ENCODE results near the gene KCNC3.
A peak's percentile ranks its signal among the peaks of the same experiment; 100 is the strongest.

KCNC3 gene

DNA sequence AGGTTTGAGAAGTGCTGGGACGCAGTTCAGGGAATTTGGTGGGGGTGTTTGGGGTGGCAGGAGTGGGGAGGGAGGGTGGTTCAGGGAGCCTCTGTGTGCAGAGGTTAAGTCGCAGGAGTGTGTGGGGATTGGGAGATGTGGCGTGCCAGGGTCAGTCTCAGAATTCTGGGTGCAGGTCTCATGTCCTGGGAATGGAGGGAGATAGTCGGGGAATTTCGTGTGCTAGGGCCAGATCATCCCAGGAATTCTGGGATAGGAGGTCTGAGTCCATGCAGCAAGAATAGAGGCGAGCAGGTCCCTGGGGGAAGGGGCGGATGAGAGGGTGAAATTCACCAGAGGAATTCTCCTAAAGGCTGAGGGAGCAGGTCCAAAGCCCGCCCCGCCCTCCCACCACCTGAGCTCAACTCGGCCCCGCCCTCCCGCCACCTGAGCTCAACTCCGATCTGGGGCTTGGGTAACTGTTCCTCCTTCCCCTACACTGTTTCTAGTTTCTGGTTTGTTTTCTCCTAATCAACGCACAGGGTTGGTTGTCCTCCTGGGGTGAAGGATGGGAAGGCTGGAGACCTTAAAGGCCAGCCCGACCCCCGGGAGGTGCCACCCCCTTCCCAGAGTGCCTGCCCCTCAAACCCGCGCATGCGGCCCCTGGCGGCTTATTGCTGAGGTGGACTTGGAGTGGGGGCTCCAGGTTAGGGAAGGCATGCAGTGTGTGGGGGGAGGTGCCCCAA lies 15.2 kb downstream of the KCNC3 start:
- peaks cover 9% of the 10 kb centered on the region for H3K4me1 ChIP-seq (ENCODE audit: control insufficient read depth, low read depth, low read length)
- no peaks in the 10 kb centered on the region for H3K36me3 ChIP-seq (ENCODE audit: control insufficient read depth, low read depth, low read length)
- H3K27me3 ChIP-seq (ENCODE audit: control insufficient read depth, insufficient read depth, low read length), result peaks cover 10% of the 10 kb centered on the region
- H3K27ac ChIP-seq (ENCODE audit: low read length), result no peak overlapping the region
- peak overlapping the region; percentile 66 for H3K9ac ChIP-seq (ENCODE audit: low read length)
- no peaks in the 10 kb centered on the region for H3K9me3 ChIP-seq (ENCODE audit: control insufficient read depth, low read depth, low read length)
- peak overlapping the region; percentile 61 for H3K4me3 ChIP-seq (ENCODE audit: low read length)

DNA sequence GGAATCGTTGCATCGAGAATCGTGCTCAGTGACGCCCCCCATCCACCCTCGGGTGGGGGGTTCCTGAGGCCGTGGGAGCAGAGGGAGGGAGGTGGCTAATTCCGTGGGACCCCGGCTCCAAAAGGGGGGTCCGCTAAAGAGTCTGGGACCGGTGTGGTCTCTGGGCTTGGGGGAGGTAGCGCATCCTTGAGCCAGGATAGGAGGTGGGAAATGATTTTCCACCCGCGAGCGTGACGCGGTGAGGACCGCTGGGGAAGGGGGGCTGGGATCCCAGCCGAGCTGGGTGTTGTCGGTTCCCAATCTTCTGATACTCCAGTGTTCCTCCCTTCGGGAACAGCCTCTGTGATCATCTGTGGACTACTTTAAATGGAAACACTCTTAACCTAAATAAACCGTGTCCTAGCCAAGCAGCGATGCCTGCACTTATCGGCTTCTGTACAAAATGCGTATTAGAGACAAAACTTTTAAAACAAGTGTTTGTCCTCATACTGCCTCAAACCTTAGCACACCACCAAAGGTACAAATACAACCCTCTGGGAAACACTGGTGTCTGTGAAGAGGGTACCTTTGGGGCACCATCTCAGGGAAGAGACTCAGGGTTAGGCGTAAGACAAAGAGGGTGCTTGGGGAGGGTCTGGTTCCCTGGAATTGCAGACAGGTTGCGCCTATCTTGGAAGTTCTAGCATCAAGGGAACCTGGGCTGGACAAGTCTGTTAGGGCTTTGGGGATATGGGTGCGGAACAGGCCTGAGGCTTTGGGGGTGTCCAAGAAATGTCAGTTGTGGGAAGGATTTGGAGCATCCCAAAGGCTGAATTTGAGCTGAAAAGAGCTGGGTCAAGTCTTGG lies 16.0 kb downstream of the KCNC3 start:
- Histone ChIP-seq H3K27me3 (ENCODE audit: control insufficient read depth, insufficient read depth, low read length) (peaks cover 18% of the 10 kb centered on the region), H3K9me3 (ENCODE audit: control insufficient read depth, low read depth, low read length) (no peaks in the 10 kb centered on the region), H3K27ac (ENCODE audit: low read length) (no peak overlapping the region), H3K36me3 (ENCODE audit: control insufficient read depth, low read depth, low read length) (no peaks in the 10 kb centered on the region), H3K4me3 (ENCODE audit: low read length) (peak overlapping the region; percentile 61), H3K9ac (ENCODE audit: low read length) (peak overlapping the region; percentile 24), H3K4me1 (ENCODE audit: control insufficient read depth, low read depth, low read length) (peaks cover 9% of the 10 kb centered on the region)

DNA sequence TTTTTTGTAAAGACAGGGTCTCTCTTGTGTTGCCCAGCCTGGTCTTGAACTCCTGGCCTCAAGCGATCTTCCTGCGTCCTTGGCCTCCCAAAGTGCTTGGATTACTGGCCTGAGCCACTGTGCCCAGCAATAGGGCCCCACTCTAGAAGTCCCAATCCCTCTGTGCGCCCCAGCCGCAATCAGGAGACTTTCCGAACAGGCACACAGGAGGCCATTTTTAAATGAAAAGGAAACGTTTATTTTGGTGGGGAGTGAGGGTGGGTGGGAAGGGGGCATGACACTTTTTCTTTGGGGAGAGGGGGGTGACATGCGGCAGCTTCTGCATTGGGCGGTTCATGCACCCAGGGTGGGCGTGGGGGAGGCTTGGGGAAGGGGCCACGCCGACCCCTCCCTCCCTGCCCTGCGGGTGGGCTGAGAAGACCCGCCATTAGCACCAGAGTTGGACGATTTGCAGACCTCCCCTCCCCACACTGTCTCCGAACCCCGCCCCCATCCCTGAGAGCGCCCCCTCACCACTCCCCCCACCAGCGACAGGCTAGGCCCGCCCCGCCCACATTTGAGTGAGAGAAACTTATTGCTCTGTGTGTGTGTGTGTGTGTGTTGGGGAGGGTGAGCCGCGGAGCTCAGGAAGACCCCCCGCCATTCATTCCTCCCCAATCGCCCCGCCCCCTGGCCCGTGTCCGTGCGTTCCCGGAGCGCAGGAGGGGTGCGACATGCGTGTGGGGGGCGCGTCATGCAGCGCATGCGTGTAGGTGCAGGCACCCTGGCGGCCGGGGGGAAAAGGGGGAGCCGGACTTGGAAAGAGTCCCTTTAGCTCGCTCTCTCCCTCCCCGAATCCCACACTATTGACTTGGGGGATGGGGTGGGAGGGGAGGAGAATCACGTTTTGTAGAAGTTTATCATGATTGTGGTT lies 17.2 kb downstream of the KCNC3 start:
- Histone ChIP-seq H3K4me1 (ENCODE audit: control insufficient read depth, low read depth, low read length) (peaks cover 9% of the 10 kb centered on the region), H3K27ac (ENCODE audit: low read length) (no peak overlapping the region), H3K4me3 (ENCODE audit: low read length) (peak overlapping the region; percentile 61), H3K9ac (ENCODE audit: low read length) (peak overlapping the region; percentile 51), H3K36me3 (ENCODE audit: control insufficient read depth, low read depth, low read length) (no peaks in the 10 kb centered on the region), H3K27me3 (ENCODE audit: control insufficient read depth, insufficient read depth, low read length) (peaks cover 24% of the 10 kb centered on the region), H3K9me3 (ENCODE audit: control insufficient read depth, low read depth, low read length) (no peaks in the 10 kb centered on the region)

DNA sequence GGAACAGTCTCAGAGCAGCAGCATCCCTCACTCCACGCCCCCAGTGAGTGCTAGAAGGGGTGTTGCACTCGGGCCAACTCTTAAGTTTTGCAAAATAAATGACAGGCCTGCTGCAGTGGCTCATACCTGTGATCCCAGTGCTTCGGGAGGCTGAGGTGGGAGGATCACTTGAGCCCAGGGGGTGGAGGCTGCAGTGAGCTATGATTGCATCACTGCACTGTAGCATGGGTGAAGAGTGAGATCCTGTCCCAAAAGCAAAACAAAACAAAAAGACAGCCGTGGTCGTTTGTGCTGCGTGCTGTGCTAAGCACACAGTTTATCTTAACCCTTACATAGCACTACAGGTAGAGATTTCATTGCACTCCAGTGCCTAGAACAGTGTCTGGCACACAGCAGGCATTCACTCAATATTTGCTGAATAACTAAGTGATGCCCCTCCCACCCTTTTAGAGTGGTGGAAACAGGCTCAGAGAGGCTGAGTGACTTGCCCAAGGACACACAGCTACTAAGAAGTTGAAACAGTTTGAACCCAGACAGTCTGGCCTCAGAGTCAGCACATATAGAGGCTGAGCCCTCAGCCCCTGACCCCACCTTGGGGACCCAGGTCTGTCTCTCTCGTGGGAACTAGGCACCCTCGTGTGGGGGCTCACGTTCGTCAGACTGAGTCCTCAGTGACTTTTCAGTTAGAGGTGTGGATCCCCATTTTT lies 18.3 kb downstream of the KCNC3 start:
- H3K9me3 ChIP-seq (ENCODE audit: control insufficient read depth, low read depth, low read length), result no peaks in the 10 kb centered on the region
- no peaks in the 10 kb centered on the region for H3K36me3 ChIP-seq (ENCODE audit: control insufficient read depth, low read depth, low read length)
- no peak overlapping the region for H3K27ac ChIP-seq (ENCODE audit: low read length)
- H3K9ac ChIP-seq (ENCODE audit: low read length), result no peak overlapping the region
- no peak overlapping the region for H3K4me3 ChIP-seq (ENCODE audit: low read length)
- H3K27me3 ChIP-seq (ENCODE audit: control insufficient read depth, insufficient read depth, low read length), result peaks cover 24% of the 10 kb centered on the region
- peaks cover 9% of the 10 kb centered on the region for H3K4me1 ChIP-seq (ENCODE audit: control insufficient read depth, low read depth, low read length)

DNA sequence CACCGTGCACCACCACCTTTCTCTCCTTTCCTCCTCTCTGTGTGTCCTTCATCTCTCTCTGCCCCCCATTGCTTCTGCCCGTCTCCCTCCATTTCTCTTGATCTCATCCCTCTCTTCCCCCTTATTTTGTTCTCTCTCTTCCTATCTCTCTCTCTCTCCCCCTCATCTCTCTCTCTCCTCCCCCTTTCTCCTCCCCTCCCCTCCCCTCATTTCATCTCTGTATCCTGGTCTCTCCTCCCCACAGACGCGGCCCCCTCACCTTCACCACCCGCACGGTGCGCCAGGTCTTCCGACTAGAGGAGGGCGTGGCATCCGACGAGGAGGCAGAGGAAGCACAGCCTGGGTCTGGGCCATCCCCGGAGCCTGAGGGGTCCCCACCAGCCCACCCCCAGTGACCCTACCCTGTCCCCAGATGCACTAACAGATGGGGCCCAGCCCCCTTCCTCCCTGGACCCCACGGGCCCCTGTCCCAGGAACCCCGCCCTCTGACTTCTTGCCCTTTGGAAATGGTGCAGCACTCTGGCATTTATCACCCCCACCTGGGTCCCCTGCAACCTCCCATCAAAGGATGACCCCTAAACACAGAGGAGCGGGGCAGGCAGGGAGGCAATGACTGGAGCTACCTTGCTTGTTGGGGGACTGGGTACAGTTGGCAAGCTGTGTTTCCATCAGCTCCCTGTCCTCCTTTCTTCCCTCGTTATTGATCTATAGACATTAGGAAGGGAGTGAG lies 19.6 kb downstream of the KCNC3 start:
- no peak overlapping the region for H3K4me3 ChIP-seq (ENCODE audit: low read length)
- no peaks in the 10 kb centered on the region for H3K9me3 ChIP-seq (ENCODE audit: control insufficient read depth, low read depth, low read length)
- no peak overlapping the region for H3K9ac ChIP-seq (ENCODE audit: low read length)
- H3K27me3 ChIP-seq (ENCODE audit: control insufficient read depth, insufficient read depth, low read length), result peaks cover 24% of the 10 kb centered on the region
- H3K36me3 ChIP-seq (ENCODE audit: control insufficient read depth, low read depth, low read length), result no peaks in the 10 kb centered on the region
- peaks cover 9% of the 10 kb centered on the region for H3K4me1 ChIP-seq (ENCODE audit: control insufficient read depth, low read depth, low read length)
- H3K27ac ChIP-seq (ENCODE audit: low read length), result no peak overlapping the region

DNA sequence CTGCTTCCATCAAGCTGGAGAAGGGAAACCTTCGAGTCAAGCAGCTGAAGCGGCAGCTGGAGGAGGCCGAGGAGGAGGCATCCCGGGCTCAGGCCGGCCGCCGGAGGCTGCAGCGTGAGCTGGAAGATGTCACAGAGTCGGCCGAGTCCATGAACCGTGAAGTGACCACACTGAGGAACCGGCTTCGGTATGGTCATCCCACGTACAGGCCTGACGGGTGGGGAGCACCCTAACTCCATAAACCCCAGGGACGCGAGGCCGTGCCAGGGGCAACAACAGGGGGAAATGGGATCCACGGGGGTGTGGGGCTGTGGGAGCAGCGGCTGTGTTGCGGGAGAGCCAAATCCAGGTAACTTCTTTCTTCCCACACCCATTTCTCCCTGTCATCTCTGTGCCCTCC lies 20.2 kb downstream of the KCNC3 start:
- Histone ChIP-seq H3K9me3 (ENCODE audit: control insufficient read depth, low read depth, low read length) (no peaks in the 10 kb centered on the region), H3K27me3 (ENCODE audit: control insufficient read depth, insufficient read depth, low read length) (peaks cover 24% of the 10 kb centered on the region), H3K9ac (ENCODE audit: low read length) (no peak overlapping the region), H3K36me3 (ENCODE audit: control insufficient read depth, low read depth, low read length) (no peaks in the 10 kb centered on the region), H3K27ac (ENCODE audit: low read length) (no peak overlapping the region), H3K4me1 (ENCODE audit: control insufficient read depth, low read depth, low read length) (peaks cover 9% of the 10 kb centered on the region), H3K4me3 (ENCODE audit: low read length) (no peak overlapping the region)

DNA sequence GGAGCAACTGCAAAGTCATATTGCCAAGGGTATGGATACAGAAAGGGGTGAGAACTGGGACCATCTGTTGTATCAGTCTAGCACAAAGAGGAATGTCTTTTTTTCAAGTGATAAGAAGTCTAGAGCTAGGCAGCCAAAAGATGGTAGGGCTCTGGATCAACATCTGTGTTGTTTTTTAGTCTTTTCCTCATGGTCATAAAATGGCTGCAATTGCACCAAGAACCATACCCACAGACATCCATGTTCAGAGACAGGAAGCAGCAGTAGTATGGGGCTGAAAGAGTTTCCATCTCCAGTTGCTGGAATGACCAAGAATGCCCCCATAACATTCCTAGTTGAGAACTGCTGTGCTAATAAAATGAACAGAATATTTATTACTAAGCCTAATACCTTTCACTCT lies 25.6 kb downstream of the KCNC3 start:
- H3K4me3 ChIP-seq (ENCODE audit: low read length), result no peak overlapping the region
- no peaks in the 10 kb centered on the region for H3K9me3 ChIP-seq (ENCODE audit: control insufficient read depth, low read depth, low read length)
- peaks cover 10% of the 10 kb centered on the region for H3K27me3 ChIP-seq (ENCODE audit: control insufficient read depth, insufficient read depth, low read length)
- no peaks in the 10 kb centered on the region for H3K36me3 ChIP-seq (ENCODE audit: control insufficient read depth, low read depth, low read length)
- H3K27ac ChIP-seq (ENCODE audit: low read length), result no peak overlapping the region
- no peak overlapping the region for H3K9ac ChIP-seq (ENCODE audit: low read length)
- no peaks in the 10 kb centered on the region for H3K4me1 ChIP-seq (ENCODE audit: control insufficient read depth, low read depth, low read length)

DNA sequence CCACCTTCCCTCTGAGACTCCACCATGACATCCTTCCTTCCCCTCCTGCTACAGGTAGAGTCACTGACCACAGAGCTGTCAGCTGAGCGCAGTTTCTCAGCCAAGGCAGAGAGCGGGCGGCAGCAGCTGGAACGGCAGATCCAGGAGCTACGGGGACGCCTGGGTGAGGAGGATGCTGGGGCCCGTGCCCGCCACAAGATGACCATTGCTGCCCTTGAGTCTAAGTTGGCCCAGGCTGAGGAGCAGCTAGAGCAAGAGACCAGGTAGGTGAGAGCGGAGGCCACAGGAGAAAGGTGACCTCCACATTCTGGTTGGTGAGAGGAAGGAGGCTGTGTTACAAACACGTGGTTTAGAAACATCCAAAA lies 27.6 kb downstream of the KCNC3 start:
- Histone ChIP-seq H3K9me3 (ENCODE audit: control insufficient read depth, low read depth, low read length) (no peaks in the 10 kb centered on the region), H3K27ac (ENCODE audit: low read length) (no peak overlapping the region), H3K36me3 (ENCODE audit: control insufficient read depth, low read depth, low read length) (peaks cover 3% of the 10 kb centered on the region), H3K27me3 (ENCODE audit: control insufficient read depth, insufficient read depth, low read length) (no peaks in the 10 kb centered on the region), H3K4me3 (ENCODE audit: low read length) (no peak overlapping the region), H3K9ac (ENCODE audit: low read length) (no peak overlapping the region), H3K4me1 (ENCODE audit: control insufficient read depth, low read depth, low read length) (no peaks in the 10 kb centered on the region)

DNA sequence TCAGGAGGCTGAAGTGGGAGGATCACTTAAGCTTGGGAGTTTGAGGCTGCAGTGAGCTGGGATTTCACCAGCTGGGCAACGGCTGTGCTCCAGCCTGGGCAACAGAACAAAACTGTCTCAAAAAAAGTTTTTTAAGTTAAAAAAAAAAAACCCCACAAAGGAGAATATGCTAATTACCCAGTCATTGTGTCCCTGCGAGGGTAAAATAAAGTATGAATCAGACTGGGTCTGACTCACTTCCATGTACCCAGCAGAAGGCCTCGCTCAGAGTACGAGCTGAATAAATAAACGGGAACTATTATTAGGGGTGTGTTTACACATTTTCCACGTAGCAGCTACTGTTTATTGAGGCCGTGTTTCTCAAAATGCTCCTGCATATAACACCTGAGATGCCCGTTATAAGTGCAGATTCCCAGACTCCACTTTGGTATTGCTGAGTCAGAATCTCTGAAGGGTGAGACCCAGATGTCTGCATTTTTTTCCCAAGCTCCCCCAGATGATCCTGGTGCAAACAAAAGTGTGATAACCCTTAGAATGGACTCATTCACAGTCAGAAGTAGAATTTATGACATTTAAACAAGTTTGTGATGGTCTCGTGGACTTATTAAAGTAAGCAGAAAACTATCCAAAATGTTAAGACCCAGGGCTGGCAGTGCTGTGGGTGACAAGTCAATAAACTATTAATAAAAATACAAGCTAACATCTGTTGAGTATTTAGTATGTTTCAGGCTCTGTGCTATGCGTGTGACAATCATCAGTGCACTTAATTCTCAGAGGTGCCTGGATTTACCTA lies 28.2 kb downstream of the KCNC3 start:
- peaks cover 3% of the 10 kb centered on the region for H3K36me3 ChIP-seq (ENCODE audit: control insufficient read depth, low read depth, low read length)
- H3K27me3 ChIP-seq (ENCODE audit: control insufficient read depth, insufficient read depth, low read length), result no peaks in the 10 kb centered on the region
- H3K4me1 ChIP-seq (ENCODE audit: control insufficient read depth, low read depth, low read length), result no peaks in the 10 kb centered on the region
- H3K4me3 ChIP-seq (ENCODE audit: low read length), result no peak overlapping the region
- H3K9me3 ChIP-seq (ENCODE audit: control insufficient read depth, low read depth, low read length), result no peaks in the 10 kb centered on the region
- no peak overlapping the region for H3K9ac ChIP-seq (ENCODE audit: low read length)
- H3K27ac ChIP-seq (ENCODE audit: low read length), result no peak overlapping the region

DNA sequence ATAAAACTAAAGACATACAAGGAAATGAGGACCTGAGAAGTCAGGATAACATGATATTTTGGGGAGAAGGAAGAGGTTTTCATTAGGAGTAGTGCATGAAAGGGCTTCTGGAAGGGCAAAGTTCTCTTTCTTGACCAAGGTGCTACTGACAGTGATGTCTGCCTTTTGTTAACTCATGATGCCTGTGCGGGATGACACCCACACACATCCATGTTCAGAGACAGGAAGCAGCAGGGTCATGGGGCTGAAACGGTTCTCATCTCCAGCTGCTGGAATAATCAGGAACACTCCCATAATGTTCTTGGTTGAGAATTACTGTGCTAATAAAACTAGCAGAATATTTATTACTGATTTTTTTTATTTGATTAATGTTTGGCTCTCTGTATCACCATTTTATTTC lies 29.1 kb downstream of the KCNC3 start:
- no peaks in the 10 kb centered on the region for H3K9me3 ChIP-seq (ENCODE audit: control insufficient read depth, low read depth, low read length)
- H3K27me3 ChIP-seq (ENCODE audit: control insufficient read depth, insufficient read depth, low read length), result no peaks in the 10 kb centered on the region
- H3K9ac ChIP-seq (ENCODE audit: low read length), result no peak overlapping the region
- peaks cover 3% of the 10 kb centered on the region for H3K36me3 ChIP-seq (ENCODE audit: control insufficient read depth, low read depth, low read length)
- H3K4me3 ChIP-seq (ENCODE audit: low read length), result no peak overlapping the region
- no peaks in the 10 kb centered on the region for H3K4me1 ChIP-seq (ENCODE audit: control insufficient read depth, low read depth, low read length)
- no peak overlapping the region for H3K27ac ChIP-seq (ENCODE audit: low read length)
